ENCODE results near the gene EGF.

DNA sequence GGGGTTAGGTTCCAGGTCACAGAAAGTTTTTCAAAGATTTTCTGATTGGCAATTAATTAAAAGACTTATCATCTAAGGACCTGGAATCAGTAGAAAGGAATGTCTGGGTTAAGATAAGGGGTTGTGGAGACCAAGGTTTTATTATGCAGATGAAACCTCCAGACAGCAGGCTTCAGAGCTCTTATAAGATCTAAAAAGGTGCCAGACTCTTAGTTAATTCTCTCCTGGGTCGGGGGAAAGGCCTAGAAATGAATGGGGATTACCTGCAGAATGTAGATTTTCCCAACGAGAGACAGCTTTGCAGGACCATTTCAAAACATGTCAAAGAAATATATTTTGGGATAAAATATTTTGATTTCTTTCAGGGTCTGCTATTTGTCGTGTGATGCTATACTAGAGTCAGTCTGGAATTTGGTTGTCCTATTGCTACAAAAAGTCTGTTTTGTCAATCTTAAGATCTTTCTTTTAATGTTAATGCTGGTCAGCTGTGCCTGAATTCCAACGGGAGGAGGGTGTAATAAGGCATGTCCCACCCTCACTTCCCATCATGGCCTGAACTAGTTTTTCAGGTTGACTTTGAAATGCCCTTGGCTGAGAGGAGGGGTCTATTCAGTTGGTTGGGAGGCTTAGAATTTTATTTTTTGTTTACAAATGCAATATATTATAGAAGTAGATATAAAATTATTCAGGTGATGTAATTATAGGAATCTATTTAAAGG lies 15.8 kb downstream of the EGF start:
- TF ChIP-seq SMC3 (IDR thresholded peaks at IDR 0.05) (no peak), RARB (CRISPR knock-in tag; IDR thresholded peaks at IDR 0.05) (no peak), MAZ (IDR thresholded peaks at IDR 0.05; ENCODE audit: borderline replicate concordance, low read depth, low read length) (no peak), TP53 (CRISPR knock-in tag; IDR thresholded peaks at IDR 0.05) (no peak), POLR2A (IDR thresholded peaks at IDR 0.05; ENCODE audit: low read length) (no peak), ESRRA (IDR thresholded peaks at IDR 0.05; ENCODE audit: borderline replicate concordance, low read length) (no peak)
- TF ChIP-seq, protein P1, sequence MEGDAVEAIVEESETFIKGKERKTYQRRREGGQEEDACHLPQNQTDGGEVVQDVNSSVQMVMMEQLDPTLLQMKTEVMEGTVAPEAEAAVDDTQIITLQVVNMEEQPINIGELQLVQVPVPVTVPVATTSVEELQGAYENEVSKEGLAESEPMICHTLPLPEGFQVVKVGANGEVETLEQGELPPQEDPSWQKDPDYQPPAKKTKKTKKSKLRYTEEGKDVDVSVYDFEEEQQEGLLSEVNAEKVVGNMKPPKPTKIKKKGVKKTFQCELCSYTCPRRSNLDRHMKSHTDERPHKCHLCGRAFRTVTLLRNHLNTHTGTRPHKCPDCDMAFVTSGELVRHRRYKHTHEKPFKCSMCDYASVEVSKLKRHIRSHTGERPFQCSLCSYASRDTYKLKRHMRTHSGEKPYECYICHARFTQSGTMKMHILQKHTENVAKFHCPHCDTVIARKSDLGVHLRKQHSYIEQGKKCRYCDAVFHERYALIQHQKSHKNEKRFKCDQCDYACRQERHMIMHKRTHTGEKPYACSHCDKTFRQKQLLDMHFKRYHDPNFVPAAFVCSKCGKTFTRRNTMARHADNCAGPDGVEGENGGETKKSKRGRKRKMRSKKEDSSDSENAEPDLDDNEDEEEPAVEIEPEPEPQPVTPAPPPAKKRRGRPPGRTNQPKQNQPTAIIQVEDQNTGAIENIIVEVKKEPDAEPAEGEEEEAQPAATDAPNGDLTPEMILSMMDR (IDR thresholded peaks at IDR 0.05), result no peak
- TF ChIP-seq, protein P2, sequence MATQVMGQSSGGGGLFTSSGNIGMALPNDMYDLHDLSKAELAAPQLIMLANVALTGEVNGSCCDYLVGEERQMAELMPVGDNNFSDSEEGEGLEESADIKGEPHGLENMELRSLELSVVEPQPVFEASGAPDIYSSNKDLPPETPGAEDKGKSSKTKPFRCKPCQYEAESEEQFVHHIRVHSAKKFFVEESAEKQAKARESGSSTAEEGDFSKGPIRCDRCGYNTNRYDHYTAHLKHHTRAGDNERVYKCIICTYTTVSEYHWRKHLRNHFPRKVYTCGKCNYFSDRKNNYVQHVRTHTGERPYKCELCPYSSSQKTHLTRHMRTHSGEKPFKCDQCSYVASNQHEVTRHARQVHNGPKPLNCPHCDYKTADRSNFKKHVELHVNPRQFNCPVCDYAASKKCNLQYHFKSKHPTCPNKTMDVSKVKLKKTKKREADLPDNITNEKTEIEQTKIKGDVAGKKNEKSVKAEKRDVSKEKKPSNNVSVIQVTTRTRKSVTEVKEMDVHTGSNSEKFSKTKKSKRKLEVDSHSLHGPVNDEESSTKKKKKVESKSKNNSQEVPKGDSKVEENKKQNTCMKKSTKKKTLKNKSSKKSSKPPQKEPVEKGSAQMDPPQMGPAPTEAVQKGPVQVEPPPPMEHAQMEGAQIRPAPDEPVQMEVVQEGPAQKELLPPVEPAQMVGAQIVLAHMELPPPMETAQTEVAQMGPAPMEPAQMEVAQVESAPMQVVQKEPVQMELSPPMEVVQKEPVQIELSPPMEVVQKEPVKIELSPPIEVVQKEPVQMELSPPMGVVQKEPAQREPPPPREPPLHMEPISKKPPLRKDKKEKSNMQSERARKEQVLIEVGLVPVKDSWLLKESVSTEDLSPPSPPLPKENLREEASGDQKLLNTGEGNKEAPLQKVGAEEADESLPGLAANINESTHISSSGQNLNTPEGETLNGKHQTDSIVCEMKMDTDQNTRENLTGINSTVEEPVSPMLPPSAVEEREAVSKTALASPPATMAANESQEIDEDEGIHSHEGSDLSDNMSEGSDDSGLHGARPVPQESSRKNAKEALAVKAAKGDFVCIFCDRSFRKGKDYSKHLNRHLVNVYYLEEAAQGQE (IDR thresholded peaks at IDR 0.05), result no peak
